Neural cell (in vitro differentiated cells): Measurements from ENCODE around the gene ACSM3.

Experiments used
- EZH2 ChIP-seq: fragments of 200-600, 300-800 bp; shearing (Covaris generic), sonication (generic); IDR thresholded peaks from 2 replicates; pipeline ENCODE4 v1.6.1; 2014; ENCODE audit warnings: antibody characterized with exemption, low read length, borderline replicate concordance, mild to moderate bottlenecking; ENCODE audit not compliant: insufficient read depth, poor library complexity, severe bottlenecking
- POLR2AphosphoS5 ChIP-seq: IDR thresholded peaks from 2 replicates; pipeline ENCODE4 v1.6.1; 2012
- SMC3 ChIP-seq: fragments of 450-650 bp; conservative IDR thresholded peaks from 2 replicates; pipeline ENCODE4 v1.6.1; 2014; ENCODE audit warnings: antibody characterized with exemption, mild to moderate bottlenecking, moderate library complexity; ENCODE audit not compliant: poor library complexity
- TAF1 ChIP-seq: IDR thresholded peaks from 2 replicates; pipeline ENCODE4 v1.6.1; 2012; ENCODE audit warnings: low read depth
- TF ChIP-seq, protein P1 (sequence below): fragments of 450-650 bp; IDR thresholded peaks from 2 replicates; pipeline ENCODE4 v1.5.1; 2014; ENCODE audit warnings: antibody characterized with exemption, mild to moderate bottlenecking, moderate library complexity; ENCODE audit not compliant: poor library complexity, severe bottlenecking
- TF ChIP-seq, protein P2 (sequence below): IDR thresholded peaks from 2 replicates; pipeline ENCODE4 v1.6.1; 2012; ENCODE audit warnings: borderline replicate concordance

DNA sequence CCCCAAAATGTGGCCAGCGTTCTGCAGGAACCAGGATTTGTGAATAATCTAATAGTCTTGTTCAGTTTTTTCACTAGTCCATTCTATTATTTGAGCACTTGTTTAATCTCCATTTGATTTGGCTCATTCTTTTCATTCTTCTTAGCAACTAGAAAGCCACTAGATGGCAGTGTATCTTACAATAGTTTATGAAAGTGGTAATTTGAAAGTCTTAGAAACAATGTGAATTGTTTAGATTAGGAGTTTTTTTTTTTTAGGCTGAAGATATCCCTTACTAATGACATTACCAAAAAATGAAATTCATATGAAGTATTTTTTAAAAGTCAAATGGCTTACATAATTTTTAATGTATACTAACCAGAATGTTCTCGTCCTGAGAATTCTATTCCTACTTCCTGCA lies 35.8 kb downstream of the ACSM3 start:
- TF ChIP-seq SMC3 (peak; percentile 59), EZH2 (no peak), TAF1 (no peak), POLR2AphosphoS5 (no peak)
- TF ChIP-seq, protein P1, sequence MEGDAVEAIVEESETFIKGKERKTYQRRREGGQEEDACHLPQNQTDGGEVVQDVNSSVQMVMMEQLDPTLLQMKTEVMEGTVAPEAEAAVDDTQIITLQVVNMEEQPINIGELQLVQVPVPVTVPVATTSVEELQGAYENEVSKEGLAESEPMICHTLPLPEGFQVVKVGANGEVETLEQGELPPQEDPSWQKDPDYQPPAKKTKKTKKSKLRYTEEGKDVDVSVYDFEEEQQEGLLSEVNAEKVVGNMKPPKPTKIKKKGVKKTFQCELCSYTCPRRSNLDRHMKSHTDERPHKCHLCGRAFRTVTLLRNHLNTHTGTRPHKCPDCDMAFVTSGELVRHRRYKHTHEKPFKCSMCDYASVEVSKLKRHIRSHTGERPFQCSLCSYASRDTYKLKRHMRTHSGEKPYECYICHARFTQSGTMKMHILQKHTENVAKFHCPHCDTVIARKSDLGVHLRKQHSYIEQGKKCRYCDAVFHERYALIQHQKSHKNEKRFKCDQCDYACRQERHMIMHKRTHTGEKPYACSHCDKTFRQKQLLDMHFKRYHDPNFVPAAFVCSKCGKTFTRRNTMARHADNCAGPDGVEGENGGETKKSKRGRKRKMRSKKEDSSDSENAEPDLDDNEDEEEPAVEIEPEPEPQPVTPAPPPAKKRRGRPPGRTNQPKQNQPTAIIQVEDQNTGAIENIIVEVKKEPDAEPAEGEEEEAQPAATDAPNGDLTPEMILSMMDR, result peak; percentile 55
- TF ChIP-seq, protein P2, sequence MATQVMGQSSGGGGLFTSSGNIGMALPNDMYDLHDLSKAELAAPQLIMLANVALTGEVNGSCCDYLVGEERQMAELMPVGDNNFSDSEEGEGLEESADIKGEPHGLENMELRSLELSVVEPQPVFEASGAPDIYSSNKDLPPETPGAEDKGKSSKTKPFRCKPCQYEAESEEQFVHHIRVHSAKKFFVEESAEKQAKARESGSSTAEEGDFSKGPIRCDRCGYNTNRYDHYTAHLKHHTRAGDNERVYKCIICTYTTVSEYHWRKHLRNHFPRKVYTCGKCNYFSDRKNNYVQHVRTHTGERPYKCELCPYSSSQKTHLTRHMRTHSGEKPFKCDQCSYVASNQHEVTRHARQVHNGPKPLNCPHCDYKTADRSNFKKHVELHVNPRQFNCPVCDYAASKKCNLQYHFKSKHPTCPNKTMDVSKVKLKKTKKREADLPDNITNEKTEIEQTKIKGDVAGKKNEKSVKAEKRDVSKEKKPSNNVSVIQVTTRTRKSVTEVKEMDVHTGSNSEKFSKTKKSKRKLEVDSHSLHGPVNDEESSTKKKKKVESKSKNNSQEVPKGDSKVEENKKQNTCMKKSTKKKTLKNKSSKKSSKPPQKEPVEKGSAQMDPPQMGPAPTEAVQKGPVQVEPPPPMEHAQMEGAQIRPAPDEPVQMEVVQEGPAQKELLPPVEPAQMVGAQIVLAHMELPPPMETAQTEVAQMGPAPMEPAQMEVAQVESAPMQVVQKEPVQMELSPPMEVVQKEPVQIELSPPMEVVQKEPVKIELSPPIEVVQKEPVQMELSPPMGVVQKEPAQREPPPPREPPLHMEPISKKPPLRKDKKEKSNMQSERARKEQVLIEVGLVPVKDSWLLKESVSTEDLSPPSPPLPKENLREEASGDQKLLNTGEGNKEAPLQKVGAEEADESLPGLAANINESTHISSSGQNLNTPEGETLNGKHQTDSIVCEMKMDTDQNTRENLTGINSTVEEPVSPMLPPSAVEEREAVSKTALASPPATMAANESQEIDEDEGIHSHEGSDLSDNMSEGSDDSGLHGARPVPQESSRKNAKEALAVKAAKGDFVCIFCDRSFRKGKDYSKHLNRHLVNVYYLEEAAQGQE, result no peak
